ENCODE measurements around the gene RPL11.
A peak's percentile ranks its signal among the peaks of the same experiment; 100 is the strongest.
"Not testable (repeated sequence)": the region's sequence is repeated elsewhere in the genome, so short reads cannot be mapped to it uniquely, and the experiment has no call there.

Gene RPL11

DNA sequence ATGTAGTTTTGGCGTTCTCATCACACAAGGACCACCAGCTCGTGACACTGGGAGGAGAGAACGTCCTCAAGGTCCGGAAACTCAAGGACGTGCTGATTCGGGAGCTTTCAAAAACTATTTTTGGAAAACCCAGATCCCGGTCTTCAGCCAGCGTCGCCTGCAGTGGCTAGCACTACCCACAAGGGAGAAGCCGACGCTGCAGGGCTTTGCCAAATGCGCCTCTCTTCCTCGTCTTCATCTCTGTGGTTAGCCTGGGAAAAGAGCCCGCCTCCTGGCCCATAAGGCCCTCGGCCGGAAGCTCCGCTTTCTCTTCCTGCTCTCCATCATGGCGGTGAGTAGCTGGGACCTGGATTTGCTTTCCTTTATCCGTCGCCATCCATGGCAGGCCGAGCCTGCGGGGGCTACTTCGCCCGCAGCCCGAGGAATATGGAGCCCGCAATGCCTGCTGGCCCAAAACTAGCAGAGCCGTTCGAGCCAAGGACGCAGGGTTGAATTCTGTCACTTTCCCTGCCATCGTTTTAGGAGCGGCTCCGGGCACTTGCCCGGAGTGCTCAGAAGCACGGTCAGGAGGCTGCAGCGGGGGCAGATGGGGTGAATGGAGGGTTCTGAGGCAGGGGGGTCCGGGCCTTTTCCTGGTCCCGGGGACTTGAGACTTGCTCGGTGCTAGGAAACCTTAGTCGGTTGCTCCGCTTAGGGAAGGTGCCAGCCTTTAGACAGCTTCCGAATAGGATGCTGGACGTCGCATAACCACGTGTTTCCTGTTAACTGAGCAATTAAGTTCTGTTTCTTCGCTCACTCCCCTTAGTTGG lies at the start of gene RPL11:
TSS of gene RPL11 (plus strand) at position 308 of the 809 bp plus-strand sequence. CDS start at position 326, 18 bp downstream.
- DNase-seq (ENCODE audit: low read depth): peak; percentile 81

DNA sequence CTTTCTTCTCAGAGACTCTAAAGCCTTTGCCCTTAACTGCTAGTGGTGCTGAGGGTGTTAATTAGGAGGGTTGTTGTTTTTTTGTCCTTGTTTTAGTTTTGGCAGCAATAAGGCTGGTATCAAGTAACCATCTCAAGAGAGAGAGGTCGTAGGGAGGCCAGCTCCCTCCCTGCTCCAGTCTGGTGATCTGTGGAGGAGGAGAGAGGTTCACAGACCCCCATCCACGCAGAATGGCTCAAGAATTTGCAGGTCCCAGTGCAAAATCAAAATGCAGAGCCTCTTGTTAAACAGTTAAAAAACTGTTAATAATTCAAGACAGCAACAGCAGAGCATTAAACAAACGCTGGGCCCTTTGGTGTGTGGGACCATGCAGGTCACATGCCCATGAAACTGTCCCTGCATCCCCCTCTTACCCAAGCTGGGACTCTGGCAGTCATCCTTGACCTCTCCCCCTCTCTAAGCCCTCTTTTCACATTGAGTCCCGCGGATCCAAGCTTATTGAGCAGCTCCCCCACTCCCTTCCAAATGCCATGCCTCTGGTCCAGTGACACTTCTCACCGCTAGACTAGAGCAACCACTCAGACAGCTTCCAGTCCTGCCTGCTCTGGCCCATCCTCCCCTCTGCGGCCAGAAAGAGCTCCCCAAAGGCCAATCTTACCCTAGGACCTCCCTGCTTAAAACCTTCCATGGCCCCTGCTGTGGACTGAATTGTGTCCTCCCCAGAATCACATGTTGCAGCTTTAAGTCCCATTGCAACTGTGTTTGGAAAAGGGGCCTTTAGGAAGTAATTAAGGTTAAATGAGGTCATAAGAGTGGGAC lies 47.7 kb upstream of the RPL11 start:
- no peak for DNase-seq (ENCODE audit: low read depth)

GRCh38 chr1:23644555-23644866 lies 47.1 kb upstream of the RPL11 start:
- DNase-seq (ENCODE audit: low read depth): no peak

DNA sequence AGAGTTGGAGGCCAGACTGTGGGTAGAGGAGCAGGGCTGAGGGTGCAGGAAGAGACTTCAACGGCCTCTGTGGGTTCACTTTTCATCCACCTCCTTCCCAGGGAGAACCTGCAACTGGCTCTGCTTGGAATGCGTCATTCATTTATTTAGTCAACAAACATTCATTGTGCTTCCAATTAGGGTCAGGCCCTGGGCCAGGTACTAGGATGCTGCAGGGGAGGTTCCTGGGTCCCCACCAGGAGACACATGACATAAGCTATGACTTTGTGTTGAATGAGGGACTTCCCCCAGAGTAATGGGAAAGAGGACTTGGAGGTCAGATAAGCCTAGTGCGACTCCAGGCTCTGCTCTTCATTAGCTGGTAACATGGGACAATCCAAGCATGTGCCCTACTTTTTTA lies 46.3 kb upstream of the RPL11 start:
- DNase-seq (ENCODE audit: low read depth): no peak

DNA sequence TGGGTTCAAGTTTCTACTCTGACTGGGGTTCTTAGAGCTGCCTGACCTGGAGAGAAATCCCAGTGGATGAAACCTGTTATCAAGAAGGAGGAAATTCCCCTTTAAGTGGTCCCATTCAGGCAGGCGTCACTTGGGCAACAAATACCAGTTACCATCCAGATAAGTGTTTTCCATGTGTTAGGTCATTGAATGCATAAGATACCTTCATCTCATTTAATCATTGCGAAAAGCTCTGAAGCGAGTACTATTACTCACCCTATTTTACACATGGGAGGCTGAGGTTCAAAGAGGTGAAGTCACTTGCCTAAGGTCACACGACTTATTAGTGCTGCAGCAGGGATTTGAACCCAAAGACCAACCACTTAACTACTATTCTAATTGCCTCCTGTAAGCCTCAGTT lies 45.5 kb upstream of the RPL11 start:
- no peak for DNase-seq (ENCODE audit: low read depth)

- no peak for DNase-seq (ENCODE audit: low read depth)
These were observed 45.1 kb upstream of the RPL11 start for GRCh38 chr1:23646541-23646940.

DNA sequence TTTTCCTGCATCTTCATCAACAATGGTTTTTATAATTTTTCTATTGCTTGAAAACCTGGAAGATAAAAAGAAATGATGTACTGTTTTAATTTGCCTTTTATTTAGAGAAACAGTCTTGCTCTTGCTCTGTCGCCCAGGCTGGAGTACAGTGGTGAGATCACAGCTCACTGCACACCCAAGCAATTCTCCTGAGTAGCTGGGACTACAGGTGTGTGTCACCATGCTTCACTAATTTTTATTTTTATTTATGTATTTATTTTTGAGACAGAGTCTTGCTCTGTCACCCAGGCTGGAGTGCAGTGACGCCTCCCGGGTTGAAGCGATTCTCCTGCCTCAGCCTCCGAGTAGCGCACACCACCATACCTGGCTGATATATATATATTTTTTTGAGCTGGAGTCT lies 43.0 kb upstream of the RPL11 start:
- DNase-seq (ENCODE audit: low read depth): no peak

- DNase-seq (ENCODE audit: low read depth): not testable (repeated sequence)
These were observed 42.4 kb upstream of the RPL11 start for GRCh38 chr1:23649157-23649556.

- DNase-seq (ENCODE audit: low read depth): no peak
These were observed 41.1 kb upstream of the RPL11 start for GRCh38 chr1:23650344-23650990.

DNA sequence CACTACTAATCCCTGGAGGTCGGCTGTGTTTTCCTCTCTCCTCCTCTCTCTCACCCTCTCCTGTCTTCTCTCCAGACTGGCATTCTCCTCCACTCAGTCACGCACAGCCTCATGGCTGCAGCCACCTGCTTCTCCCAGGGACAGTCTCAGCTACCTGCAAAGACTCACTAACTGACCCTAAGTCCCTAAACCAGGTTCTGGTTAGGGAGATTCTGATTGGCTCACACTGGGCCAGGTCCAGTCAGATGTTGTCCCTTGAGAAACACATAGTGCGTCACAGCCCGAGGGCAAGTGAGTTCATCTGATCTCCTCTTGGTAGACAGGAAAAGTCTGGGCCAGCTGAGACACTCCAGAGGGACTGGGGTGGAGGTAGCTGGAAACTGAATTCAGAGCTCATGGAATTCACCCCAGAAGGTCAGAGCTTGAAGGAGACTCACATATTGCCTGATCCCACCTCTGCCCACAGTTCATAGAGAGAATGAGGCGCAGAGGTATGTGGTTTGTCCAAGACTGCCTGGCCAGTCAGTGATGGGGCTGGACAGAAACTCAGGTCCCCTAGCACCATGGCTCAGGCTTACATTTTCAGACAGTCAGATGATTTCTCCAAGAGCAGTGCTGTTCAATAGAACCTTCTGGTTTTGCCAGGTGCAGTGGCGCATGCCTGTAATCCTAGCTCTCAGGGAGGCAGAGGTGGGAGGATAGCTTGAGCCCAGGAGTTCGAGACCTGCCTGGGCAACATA lies 40.4 kb upstream of the RPL11 start:
- no peak for DNase-seq (ENCODE audit: low read depth)

DNA sequence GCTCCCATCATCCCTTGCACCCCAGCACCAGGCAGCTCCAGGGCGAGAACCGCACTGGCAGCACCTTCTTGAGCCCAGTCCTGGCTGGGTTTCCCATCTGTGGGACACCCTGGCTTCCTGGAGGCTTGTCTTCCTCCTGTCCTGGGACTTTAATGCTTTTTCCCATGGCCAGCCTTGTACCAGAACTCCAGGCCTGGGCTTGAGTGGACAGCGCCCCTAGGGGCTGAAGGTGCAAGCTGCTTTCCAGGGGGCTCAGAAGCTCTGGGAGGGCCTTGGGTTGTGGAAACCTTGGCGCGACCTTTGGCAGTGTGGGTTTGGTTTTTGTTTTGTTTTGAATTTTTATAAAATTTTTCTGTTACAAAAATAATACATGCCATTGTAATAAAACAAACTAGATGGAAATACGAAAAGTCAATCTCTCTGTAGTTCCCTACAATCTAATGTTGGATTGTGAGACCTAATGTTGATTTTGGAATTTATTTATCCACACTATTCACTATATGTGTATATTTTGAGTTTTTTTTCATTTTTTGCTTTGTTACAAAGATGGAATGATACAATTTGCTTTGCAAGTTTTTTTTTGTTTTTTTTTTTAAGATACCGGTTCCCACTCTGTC lies 33.8 kb upstream of the RPL11 start:
- no peak for DNase-seq (ENCODE audit: low read depth)

- DNase-seq (ENCODE audit: low read depth): no peak
These were observed 30.9 kb upstream of the RPL11 start for GRCh38 chr1:23660671-23661070.

DNA sequence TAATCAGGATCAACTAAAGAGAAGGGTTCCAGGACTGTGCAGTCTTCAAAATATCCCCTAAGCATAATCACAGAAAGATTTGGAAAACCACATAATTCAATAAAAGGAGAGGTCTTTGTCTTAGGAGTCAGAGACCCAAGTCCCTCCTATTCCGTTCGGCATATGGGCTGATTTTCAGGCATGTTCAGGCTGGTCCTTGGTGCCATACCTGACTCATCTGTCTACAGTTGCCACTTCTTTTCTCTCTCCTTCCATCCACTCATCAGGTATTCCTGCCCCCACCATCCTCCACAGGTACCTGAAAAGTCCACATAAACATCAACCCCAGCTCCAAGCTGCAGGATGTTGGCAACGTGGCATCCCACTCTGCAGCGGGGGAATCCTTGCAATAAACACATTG lies 29.7 kb upstream of the RPL11 start:
- DNase-seq (ENCODE audit: low read depth): no peak

- no peak for DNase-seq (ENCODE audit: low read depth)
These were observed 26.5 kb upstream of the RPL11 start for GRCh38 chr1:23664837-23665795.

- DNase-seq (ENCODE audit: low read depth): no peak
These were observed 24.2 kb upstream of the RPL11 start for GRCh38 chr1:23667411-23667810.

DNA sequence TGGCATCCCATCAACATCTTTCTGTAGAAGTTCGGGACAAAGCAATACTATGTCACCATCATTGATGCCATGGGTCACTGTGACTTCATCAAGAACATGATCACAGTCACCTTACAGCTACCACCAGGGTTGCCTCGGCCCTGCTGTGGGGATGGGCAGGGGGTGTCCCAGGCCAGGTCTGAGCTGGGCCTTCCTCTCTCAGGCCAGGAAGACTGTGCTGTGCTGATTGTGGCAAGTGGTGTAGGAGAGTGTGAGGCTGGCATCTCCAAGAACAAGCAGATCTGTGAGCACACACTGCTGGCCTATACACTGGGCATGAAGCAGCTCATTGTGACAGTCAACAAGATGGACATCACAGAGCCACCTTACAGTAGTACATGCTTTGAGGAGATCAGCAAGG lies 20.9 kb upstream of the RPL11 start:
- DNase-seq (ENCODE audit: low read depth): no peak

- DNase-seq (ENCODE audit: low read depth): no peak
These were observed 18.4 kb upstream of the RPL11 start for GRCh38 chr1:23673086-23673813.

- no peak for DNase-seq (ENCODE audit: low read depth)
These were observed 11.8 kb upstream of the RPL11 start for GRCh38 chr1:23679815-23680214.

DNA sequence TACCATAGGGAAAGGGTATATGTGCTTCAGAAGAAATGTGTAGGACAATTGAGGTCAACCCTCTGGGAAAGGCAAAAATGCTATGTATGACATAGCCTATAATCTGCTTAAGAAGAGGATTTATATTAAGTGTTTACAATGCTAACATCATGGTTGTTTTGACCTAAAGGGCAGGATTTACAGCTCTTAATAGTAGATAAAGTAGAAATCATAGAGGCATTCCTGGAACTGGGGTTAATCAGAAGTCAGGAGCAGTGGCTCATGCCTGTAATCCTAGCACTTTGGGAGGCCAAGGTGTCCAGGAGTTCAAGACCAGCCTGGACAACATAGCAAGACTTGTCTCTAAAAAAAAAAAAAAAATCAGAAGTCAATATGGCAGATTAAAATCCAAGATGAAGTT lies 8.7 kb upstream of the RPL11 start:
- no peak for DNase-seq (ENCODE audit: low read depth)

DNA sequence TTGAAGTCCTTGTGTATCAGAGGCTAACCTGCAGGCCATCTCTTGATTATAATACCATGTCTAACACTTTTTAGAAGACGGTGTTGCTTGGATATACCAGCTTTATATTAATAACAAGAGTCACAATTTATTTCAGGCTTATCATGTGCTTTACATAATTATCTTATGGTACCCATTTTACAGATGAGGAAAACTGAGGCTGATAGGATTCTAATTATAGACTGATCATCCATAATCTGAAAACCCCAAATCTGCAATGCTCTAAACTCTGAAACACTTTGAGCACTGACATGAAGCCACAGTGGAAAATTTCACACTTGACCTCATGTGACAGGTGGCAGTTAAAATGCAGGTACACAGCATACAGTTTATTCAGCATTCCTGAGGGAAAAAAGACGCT lies 7.2 kb upstream of the RPL11 start:
- DNase-seq (ENCODE audit: low read depth): no peak

Data from activated T-helper 1 cell treated with Interleukin-2 at 50 U/mL for 16 hours (primary cell).